Stimulated activated CD8-positive, alpha-beta memory T cell treated with anti-CD3 and anti-CD28 coated beads, Interleukin-7, amount 100 ng/mL, for 48 hours (primary cell): ENCODE data around the gene CNRIP1.
"Not testable (repeated sequence)": the region's sequence is repeated elsewhere in the genome, so short reads cannot be mapped to it uniquely, and the experiment has no call there.

ENCODE experiments used
- DNase-seq, 2 donors: peaks; one replicate each; pipeline ENCODE4 v3.0.0-alpha.2; 2020; ENCODE audit warnings: low read depth in 1 of 2; ENCODE audit errors: extremely low read depth in 1 of 2

The CNRIP1 gene

GRCh38 chr2:68341062-68341329 is 21.2 kb upstream of the CNRIP1 start:
- no peak for DNase-seq

- DNase-seq: no peak
Observed at GRCh38 chr2:68340226-68341061, 20.7 kb upstream of the CNRIP1 start.

- no peak for DNase-seq
Observed at GRCh38 chr2:68336192-68336591, 16.4 kb upstream of the CNRIP1 start.

- DNase-seq: no peak
Observed at GRCh38 chr2:68333931-68334330, 14.2 kb upstream of the CNRIP1 start.

- DNase-seq: no peak
Observed at GRCh38 chr2:68333009-68333408, 13.3 kb upstream of the CNRIP1 start.

- DNase-seq: no peak
Observed at GRCh38 chr2:68330691-68331090, 10.9 kb upstream of the CNRIP1 start.

- no peak for DNase-seq
Observed at GRCh38 chr2:68328901-68329300, 9.2 kb upstream of the CNRIP1 start.

GRCh38 chr2:68325056-68325455 is 5.3 kb upstream of the CNRIP1 start:
- DNase-seq: no peak

GRCh38 chr2:68320118-68320641 is 431 bp upstream of the CNRIP1 start:
- DNase-seq: no peak

- DNase-seq: no peak
Observed at GRCh38 chr2:68318914-68319397, 793 bp downstream of the CNRIP1 start.

- DNase-seq: no peak
Observed at GRCh38 chr2:68317971-68318913, 1.5 kb downstream of the CNRIP1 start.

GRCh38 chr2:68316111-68316510 is 3.6 kb downstream of the CNRIP1 start:
- no peak for DNase-seq

- no peak for DNase-seq
Observed at GRCh38 chr2:68311033-68311432, 8.7 kb downstream of the CNRIP1 start.

- no peak for DNase-seq
Observed at GRCh38 chr2:68309426-68309825, 10.3 kb downstream of the CNRIP1 start.

GRCh38 chr2:68303902-68304272 is 15.9 kb downstream of the CNRIP1 start:
- DNase-seq: not testable (repeated sequence)

GRCh38 chr2:68303033-68303901 is 16.5 kb downstream of the CNRIP1 start:
- no peak for DNase-seq

- no peak for DNase-seq
Observed at GRCh38 chr2:68302281-68302875, 17.4 kb downstream of the CNRIP1 start.

- DNase-seq: no peak
Observed at GRCh38 chr2:68295516-68295915, 24.2 kb downstream of the CNRIP1 start.

GRCh38 chr2:68294913-68295312 is 24.8 kb downstream of the CNRIP1 start:
- no peak for DNase-seq

- DNase-seq: no peak
Observed at GRCh38 chr2:68294187-68294586, 25.6 kb downstream of the CNRIP1 start.
